HG03378 (cell line): ENCODE measurements around the gene PCDHB4.
"Not testable (repeated sequence)": the region's sequence is repeated elsewhere in the genome, so short reads cannot be mapped to it uniquely, and the experiment has no call there.

Source experiments
- ATAC-seq: cut with Tn5 transposase; IDR thresholded peaks from one replicate; pipeline ENCODE4 v1.9.1; 2021; ENCODE audit warnings: mild to moderate bottlenecking, moderate library complexity; ENCODE audit not compliant: unreplicated experiment

PCDHB4 gene

DNA sequence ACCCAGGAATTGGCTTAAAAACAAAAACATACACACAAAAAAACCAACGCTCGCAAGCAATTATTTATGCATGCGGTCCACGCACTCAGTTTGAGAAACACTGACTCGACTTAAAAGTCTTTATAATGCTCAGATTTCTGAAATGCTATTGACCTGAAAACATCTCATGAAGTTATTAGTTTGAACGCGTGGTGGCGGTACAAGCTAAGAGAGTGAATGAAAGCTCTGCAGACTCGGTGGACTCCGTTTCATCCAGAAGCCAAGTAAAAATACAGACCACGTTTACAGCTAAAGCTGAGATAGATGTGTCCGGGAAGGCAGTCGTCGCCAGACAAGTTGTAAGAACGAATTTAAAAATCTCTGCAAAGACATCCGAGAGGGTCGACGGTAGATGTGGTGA lies 28.2 kb downstream of the PCDHB4 start, which contains the start of gene PCDHB6:
Gene PCDHB6 (plus strand): TSS at position 246 of the 400 bp plus-strand sequence. CDS start 201 bp downstream, outside the sequence.
- no peak for ATAC-seq

- no peak for ATAC-seq
These were observed 28.8 kb downstream of the PCDHB4 start for GRCh38 chr5:141150224-141150992.

DNA sequence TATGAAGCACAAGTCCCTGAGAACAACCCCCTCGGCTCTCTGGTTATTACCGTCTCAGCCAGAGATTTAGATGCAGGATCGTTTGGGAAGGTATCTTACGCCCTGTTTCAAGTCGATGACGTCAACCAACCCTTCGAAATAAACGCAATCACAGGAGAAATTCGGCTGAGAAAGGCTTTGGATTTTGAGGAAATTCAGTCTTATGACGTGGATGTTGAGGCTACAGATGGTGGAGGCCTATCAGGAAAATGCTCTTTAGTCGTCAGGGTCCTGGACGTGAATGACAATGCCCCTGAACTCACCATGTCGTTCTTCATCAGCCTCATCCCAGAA lies 29.3 kb downstream of the PCDHB4 start:
- ATAC-seq: no peak

DNA sequence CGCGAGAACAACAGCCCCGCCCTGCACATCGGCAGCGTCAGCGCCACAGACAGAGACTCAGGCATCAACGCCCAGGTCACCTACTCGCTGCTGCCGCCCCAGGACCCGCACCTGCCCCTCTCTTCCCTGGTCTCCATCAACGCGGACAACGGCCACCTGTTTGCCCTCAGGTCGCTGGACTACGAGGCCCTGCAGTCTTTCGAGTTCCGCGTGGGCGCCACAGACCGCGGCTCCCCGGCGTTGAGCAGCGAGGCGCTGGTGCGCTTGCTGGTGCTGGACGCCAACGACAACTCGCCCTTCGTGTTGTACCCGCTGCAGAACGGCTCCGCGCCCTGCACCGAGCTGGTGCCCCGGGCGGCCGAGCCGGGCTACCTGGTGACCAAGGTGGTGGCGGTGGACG lies 30.0 kb downstream of the PCDHB4 start:
- ATAC-seq: not testable (repeated sequence)

DNA sequence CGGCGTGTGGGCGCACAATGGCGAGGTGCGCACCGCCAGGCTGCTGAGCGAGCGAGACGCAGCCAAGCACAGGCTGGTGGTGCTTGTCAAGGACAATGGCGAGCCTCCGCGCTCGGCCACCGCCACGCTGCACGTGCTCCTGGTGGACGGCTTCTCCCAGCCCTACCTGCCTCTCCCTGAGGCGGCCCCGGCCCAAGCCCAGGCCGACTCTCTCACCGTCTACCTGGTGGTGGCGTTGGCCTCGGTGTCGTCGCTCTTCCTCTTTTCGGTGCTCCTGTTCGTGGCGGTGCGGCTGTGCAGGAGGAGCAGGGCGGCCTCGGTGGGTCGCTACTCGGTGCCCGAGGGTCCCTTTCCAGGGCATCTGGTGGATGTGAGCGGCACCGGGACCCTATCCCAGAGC lies 30.5 kb downstream of the PCDHB4 start:
- ATAC-seq: not testable (repeated sequence)

DNA sequence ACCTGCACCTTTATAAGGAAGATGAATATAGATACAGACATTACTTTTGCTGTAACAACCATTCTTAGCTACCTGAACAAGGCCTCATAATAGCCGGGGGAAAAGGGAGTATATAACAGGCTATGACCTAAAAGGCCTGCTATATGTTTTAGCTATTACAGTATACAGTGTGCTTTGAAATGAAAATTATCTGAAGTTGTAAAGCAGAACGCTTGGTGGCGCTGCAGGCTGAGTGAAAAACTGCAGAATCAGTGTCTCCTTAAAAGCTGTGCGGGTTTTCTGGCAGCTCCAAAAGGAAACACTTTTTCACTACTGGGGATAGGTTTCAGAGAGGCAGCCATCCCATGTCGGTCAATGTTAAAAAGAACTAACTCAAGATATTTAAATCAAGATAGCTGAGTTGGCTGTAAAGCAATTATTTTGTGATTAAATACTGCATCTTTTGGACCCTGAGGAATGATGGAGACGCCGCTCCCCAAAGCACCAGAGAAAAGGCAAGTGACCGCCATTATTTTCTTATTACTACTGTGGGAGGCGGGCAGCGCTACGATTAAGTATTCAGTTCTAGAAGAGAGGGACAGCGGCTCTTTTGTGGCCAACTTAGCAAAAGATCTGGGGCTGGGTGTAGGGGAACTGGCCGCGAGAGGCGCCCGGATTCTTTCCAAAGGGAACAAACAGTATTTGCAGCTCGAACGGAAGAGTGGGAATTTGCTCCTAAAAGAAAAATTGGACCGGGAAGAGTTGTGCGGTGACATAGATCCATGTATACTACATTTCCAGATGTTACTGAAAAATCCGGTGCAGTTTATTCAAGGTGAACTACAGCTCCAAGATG lies 34.1 kb downstream of the PCDHB4 start:
- ATAC-seq: no peak

GRCh38 chr5:141157356-141157755 lies 35.7 kb downstream of the PCDHB4 start:
- ATAC-seq: not testable (repeated sequence)

- ATAC-seq: not testable (repeated sequence)
These were observed 36.3 kb downstream of the PCDHB4 start for GRCh38 chr5:141157901-141158300.

DNA sequence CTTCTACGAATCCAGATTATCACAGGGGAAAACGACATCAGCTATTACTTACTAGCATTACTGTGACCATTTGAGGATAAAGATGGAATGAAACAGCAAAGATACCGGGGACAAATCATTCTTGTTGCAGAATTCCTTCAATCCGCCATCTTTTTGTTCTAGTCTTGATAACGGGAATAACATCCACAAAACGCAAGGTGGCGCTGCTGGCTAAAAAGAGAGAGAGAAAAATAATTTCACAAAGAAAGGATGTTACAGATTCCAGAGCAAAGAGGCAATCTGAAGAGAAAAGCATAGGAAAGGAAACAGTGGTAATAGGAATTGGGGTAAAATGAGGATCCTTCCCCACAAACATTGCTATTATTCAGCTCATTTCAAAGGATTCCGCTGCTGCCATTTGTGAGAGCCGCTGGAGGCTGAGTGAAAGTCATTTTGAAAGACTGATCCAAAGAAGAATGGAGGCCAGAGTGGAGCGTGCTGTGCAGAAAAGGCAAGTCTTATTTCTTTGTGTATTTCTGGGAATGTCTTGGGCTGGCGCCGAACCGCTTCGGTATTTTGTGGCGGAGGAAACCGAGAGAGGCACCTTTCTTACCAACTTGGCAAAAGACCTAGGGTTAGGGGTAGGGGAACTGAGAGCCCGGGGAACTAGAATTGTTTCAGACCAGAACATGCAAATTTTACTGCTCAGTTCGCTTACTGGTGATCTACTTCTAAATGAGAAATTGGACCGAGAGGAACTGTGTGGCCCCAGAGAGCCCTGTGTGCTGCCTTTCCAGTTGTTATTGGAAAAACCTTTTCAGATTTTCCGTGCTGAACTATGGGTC lies 51.0 kb downstream of the PCDHB4 start, which contains the start of gene PCDHB7:
Gene PCDHB7 (plus strand): TSS at position 264 of the 824 bp plus-strand sequence. CDS start 192 bp downstream, at position 456.
- ATAC-seq: no peak

DNA sequence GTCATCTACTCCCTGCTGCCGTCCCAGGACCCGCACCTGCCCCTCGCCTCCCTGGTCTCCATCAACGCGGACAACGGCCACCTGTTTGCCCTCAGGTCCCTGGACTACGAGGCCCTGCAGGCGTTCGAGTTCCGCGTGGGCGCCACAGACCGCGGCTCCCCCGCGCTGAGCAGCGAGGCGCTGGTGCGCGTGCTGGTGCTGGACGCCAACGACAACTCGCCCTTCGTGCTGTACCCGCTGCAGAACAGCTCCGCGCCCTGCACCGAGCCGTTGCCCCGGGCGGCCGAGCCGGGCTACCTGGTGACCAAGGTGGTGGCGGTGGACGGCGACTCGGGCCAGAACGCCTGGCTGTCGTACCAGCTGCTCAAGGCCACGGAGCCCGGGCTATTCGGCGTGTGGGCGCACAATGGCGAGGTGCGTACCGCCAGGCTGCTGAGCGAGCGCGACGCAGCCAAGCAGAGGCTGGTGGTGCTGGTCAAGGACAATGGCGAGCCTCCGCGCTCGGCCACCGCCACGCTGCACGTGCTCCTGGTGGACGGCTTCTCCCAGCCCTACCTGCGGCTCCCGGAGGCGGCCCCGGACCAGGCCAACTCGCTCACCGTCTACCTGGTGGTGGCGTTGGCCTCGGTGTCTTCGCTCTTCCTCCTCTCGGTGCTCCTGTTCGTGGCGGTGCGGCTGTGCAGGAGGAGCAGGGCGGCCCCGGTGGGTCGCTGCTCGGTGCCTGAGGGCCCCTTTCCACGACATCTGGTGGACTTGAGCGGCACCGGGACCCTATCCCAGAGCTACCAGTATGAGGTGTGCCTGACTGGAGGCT lies 52.9 kb downstream of the PCDHB4 start:
- ATAC-seq: not testable (repeated sequence)
